Stimulated activated memory B cell treated with anti-CD40 and anti-IgM and Interleukin-4, amounts not matched to agents 10 μg/mL and 1 μg/mL and 100 μg/mL, for 72 hours (primary cell): ENCODE measurements around the gene THEMIS2.
"Not testable (repeated sequence)": the region's sequence is repeated elsewhere in the genome, so short reads cannot be mapped to it uniquely, and the experiment has no call there.

ENCODE experiments used
- ATAC-seq: fragments of 150-1000 bp; cut with Tn5 transposase; 2 replicates; pipeline ENCODE4 v1.10.0; 2021
- H3K27ac Mint-ChIP-seq: one replicate; pipeline ENCODE4 v1.8.0; 2022; ENCODE audit warnings: mild to moderate bottlenecking, mixed read lengths
- H3K27me3 Mint-ChIP-seq: one replicate; pipeline ENCODE4 v1.8.0; 2022; ENCODE audit warnings: mixed read lengths
- H3K36me3 Mint-ChIP-seq: one replicate; pipeline ENCODE4 v1.8.0; 2022; ENCODE audit warnings: mixed read lengths
- H3K4me1 Mint-ChIP-seq: one replicate; pipeline ENCODE4 v1.8.0; 2022; ENCODE audit warnings: mixed read lengths
- H3K4me3 Mint-ChIP-seq: one replicate; pipeline ENCODE4 v1.8.0; 2022; ENCODE audit warnings: mild to moderate bottlenecking, moderate library complexity, mixed read lengths
- H3K9me3 Mint-ChIP-seq: one replicate; pipeline ENCODE4 v1.8.0; 2022; ENCODE audit warnings: mixed read lengths

Gene THEMIS2

DNA sequence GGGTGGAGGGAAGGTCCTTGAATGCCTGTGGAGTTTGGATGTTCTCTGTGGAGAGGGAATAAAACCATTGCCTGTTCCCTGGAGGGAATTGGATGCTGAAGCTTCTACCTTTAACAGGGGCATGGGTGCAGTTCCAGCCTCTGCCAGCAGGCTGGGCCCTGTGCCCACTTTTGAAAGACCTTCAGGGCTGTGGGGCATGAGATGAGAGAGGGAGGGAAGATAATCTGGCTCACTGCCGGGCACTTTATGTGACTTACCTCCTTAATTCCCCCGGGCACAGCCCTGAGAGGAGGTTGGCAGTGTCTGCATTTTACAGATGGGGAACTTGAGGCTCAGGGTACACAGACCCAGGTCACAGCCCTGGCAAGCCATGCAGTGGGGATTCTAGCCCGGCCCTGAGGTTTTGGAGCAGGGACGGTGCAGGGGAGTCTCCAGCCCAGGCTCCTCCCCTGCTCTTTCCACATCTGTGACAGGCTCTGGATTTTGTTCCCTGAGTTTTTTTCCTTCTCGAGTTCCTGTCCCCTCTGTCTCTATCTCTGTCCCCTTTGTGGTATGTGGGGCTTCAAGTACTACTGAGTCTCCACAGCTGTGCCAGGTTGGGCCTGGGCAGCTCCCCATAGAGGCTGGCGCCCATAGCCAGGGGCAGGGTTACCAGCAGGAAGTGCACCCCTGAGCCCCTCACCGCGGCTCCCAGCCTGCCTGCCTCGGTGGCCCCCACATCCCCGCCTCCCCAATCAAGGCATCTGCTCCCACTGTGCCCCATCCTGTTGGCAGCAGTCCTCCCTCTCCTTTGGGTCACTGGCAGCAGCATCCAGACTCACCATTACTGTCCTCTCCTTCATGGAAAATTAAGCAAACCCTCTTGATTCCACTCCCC is 14.0 kb upstream of the THEMIS2 start:
- peak overlapping the region; percentile 73 for H3K27ac Mint-ChIP-seq
- no peaks in the 10 kb centered on the region for H3K27me3 Mint-ChIP-seq
- no peaks in the 10 kb centered on the region for H3K36me3 Mint-ChIP-seq
- ATAC-seq, result peak; percentile 89
- H3K4me3 Mint-ChIP-seq, result no peak overlapping the region
- H3K4me1 Mint-ChIP-seq, result peaks cover 39% of the 10 kb centered on the region
- H3K9me3 Mint-ChIP-seq, result no peaks in the 10 kb centered on the region

DNA sequence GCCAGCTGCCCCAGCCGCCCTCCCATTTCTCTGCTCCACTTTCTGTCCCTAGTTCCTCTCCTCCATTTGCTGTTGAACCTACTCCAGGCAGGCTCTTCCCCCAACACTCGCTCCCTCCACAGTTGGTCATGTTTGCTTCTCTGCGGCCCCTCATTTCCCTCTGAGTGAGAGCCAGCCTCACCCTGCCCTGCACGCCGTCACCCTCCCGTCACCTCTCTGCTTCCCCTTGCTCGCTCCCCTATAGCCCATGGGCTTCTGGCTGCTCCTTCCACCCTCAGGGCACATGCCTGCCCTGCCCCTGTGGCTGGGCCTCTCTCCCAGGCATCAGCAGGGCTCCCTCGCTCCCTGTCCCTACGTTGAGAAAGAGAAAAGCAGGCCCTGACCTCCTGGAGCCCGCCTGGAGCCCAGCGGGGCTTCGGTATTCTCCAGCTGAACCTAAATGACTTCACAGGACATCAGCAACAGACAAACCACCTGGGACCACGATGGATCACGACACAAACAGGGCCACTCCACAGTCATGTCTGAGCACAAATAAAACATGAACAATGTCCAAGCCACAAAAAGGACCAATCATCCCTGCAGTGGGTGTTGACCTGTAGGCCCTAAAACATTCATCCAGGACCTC is 13.3 kb upstream of the THEMIS2 start:
- Mint-ChIP-seq H3K27ac (peak overlapping the region; percentile 73), H3K4me3 (no peak overlapping the region), H3K27me3 (no peaks in the 10 kb centered on the region), H3K4me1 (peaks cover 46% of the 10 kb centered on the region), H3K9me3 (no peaks in the 10 kb centered on the region), H3K36me3 (no peaks in the 10 kb centered on the region)
- no peak for ATAC-seq

GRCh38 chr1:27861436-27861835 is 10.9 kb upstream of the THEMIS2 start:
- Mint-ChIP-seq H3K27me3 (no peaks in the 10 kb centered on the region), H3K27ac (peak overlapping the region; percentile 84), H3K9me3 (no peaks in the 10 kb centered on the region), H3K4me1 (peaks cover 68% of the 10 kb centered on the region), H3K36me3 (no peaks in the 10 kb centered on the region), H3K4me3 (no peak overlapping the region)
- ATAC-seq, result no peak

DNA sequence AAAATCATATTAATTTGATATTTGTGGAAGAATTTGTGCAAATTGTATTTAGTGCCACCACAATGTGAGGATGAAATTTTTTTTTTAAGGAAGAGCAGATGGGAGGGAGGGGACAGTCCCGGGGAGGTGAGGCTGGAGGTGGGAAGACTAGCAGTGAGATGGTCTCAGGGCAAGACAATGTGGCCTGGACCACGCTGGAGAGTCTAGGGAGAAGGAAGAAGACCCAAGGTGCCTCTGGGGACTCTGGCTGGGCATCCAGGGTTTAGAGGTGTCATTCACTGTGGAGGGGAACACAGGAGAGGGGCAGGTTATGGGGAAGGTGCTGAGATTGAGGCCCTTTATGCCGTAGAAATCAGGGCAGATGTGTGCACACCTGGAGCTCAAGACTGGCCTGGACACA is 10.3 kb upstream of the THEMIS2 start:
- no peak for ATAC-seq
- peak overlapping the region; percentile 84 for H3K27ac Mint-ChIP-seq
- H3K36me3 Mint-ChIP-seq, result no peaks in the 10 kb centered on the region
- no peaks in the 10 kb centered on the region for H3K27me3 Mint-ChIP-seq
- H3K4me1 Mint-ChIP-seq, result peaks cover 71% of the 10 kb centered on the region
- no peaks in the 10 kb centered on the region for H3K9me3 Mint-ChIP-seq
- H3K4me3 Mint-ChIP-seq, result no peak overlapping the region

DNA sequence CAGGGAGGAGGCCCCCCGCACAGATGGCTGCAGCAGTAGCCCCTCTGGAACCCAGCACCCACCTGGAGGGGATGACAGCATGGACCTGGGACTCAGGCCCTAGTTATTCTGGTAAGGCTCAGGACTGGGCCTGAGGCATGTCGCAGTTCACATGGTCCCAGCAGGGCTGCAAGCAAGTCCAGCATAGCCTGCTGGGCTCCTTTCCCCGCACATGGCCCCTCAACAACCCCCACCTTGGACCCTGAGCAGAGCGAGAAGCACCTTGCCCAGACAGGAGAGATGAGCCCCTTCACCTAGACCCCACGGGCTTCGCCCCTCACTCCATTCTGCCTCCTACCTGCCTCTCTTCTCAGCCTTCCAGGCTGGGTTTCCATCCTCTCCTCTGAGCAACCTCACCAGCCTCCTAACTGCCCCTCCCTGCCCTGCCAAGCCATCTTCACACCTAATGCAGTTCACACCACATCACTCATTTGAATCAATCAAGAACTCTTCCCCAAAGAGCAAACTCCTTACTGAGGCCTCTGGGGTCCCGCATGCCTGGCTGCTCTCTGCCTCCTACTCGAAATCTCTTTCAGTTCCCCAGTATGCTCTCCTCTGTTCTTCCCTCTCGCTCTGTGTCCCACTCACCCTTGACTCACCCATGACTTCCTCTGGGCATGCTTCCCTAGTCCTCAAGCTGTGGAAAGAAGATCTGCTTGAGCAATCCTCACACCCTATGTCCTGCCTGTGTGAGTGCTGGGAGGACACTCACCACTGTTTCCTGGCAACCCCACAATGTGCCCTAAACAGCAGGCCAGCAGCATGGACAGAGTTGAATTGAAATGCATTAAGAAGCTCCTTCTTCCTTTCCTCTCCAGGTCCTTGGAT is 9.4 kb upstream of the THEMIS2 start:
- peak overlapping the region; percentile 84 for H3K27ac Mint-ChIP-seq
- no peaks in the 10 kb centered on the region for H3K9me3 Mint-ChIP-seq
- no peaks in the 10 kb centered on the region for H3K36me3 Mint-ChIP-seq
- H3K27me3 Mint-ChIP-seq, result no peaks in the 10 kb centered on the region
- ATAC-seq, result peak; percentile 89
- peaks cover 71% of the 10 kb centered on the region for H3K4me1 Mint-ChIP-seq
- peak overlapping the region; percentile 11 for H3K4me3 Mint-ChIP-seq

DNA sequence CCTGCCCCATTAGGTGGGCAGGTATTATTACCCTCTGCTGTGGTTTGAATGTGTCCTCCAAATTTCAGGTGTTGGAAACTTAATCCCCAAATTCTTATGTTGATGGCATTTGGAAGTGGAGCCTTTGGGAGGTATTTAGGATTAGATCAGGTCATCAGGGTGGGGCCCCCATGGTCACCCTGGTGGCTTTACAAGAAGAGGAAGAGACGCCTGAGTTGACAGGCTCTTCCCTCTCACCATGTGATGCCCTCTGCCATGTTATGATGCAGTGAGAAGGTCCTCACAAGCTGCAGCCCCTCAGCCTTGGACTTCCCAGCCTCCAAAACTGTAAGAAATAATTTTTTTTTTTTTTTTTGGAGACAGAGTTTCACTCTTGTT is 8.8 kb upstream of the THEMIS2 start:
- ATAC-seq, result peak; percentile 58
- H3K4me1 Mint-ChIP-seq, result peaks cover 66% of the 10 kb centered on the region
- H3K36me3 Mint-ChIP-seq, result no peaks in the 10 kb centered on the region
- no peaks in the 10 kb centered on the region for H3K9me3 Mint-ChIP-seq
- H3K4me3 Mint-ChIP-seq, result no peak overlapping the region
- peak overlapping the region; percentile 84 for H3K27ac Mint-ChIP-seq
- no peaks in the 10 kb centered on the region for H3K27me3 Mint-ChIP-seq

- peak; percentile 42 for ATAC-seq
- Mint-ChIP-seq H3K9me3 (no peaks in the 10 kb centered on the region), H3K27me3 (no peaks in the 10 kb centered on the region), H3K27ac (peak overlapping the region; percentile 84), H3K36me3 (no peaks in the 10 kb centered on the region), H3K4me3 (no peak overlapping the region), H3K4me1 (peaks cover 66% of the 10 kb centered on the region)
These were observed 8.0 kb upstream of the THEMIS2 start for GRCh38 chr1:27864264-27864895.

GRCh38 chr1:27865821-27866220 is 6.5 kb upstream of the THEMIS2 start:
- H3K27me3 Mint-ChIP-seq, result no peaks in the 10 kb centered on the region
- H3K4me3 Mint-ChIP-seq, result no peak overlapping the region
- ATAC-seq, result no peak
- H3K27ac Mint-ChIP-seq, result peak overlapping the region; percentile 84
- no peaks in the 10 kb centered on the region for H3K36me3 Mint-ChIP-seq
- peaks cover 72% of the 10 kb centered on the region for H3K4me1 Mint-ChIP-seq
- H3K9me3 Mint-ChIP-seq, result no peaks in the 10 kb centered on the region

- Mint-ChIP-seq H3K27me3 (no peaks in the 10 kb centered on the region), H3K4me3 (no peak overlapping the region), H3K36me3 (peaks cover 6% of the 10 kb centered on the region), H3K9me3 (no peaks in the 10 kb centered on the region), H3K4me1 (peaks cover 65% of the 10 kb centered on the region), H3K27ac (peak overlapping the region; percentile 87)
- no peak for ATAC-seq
These were observed 3.8 kb upstream of the THEMIS2 start for GRCh38 chr1:27868556-27868931.

GRCh38 chr1:27868932-27869718 is 3.2 kb upstream of the THEMIS2 start:
- peaks cover 63% of the 10 kb centered on the region for H3K4me1 Mint-ChIP-seq
- H3K27ac Mint-ChIP-seq, result peak overlapping the region; percentile 87
- H3K36me3 Mint-ChIP-seq, result peaks cover 6% of the 10 kb centered on the region
- no peaks in the 10 kb centered on the region for H3K27me3 Mint-ChIP-seq
- H3K9me3 Mint-ChIP-seq, result no peaks in the 10 kb centered on the region
- H3K4me3 Mint-ChIP-seq, result peak overlapping the region; percentile 39
- peak; percentile 66 for ATAC-seq

DNA sequence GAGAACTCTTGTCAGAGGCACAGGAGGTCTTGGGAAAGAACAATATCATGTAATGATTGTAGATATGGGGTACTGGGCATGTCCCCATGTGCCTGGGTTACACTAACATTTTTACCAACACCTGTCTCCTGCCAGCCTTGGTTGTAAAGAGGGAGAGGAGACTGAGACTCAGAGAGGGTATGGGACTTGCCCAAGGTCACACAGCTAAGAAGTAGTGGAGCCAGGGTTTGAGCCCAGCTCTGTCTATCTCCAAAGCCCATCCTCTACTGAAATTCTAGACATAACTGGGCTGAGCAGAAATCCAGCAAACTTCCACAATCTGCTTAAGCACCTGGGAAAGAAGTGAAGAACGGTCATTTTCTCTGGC is 2.6 kb upstream of the THEMIS2 start:
- H3K9me3 Mint-ChIP-seq, result no peaks in the 10 kb centered on the region
- H3K27me3 Mint-ChIP-seq, result no peaks in the 10 kb centered on the region
- peak overlapping the region; percentile 87 for H3K27ac Mint-ChIP-seq
- peaks cover 61% of the 10 kb centered on the region for H3K4me1 Mint-ChIP-seq
- H3K4me3 Mint-ChIP-seq, result peak overlapping the region; percentile 39
- no peak for ATAC-seq
- peaks cover 6% of the 10 kb centered on the region for H3K36me3 Mint-ChIP-seq

DNA sequence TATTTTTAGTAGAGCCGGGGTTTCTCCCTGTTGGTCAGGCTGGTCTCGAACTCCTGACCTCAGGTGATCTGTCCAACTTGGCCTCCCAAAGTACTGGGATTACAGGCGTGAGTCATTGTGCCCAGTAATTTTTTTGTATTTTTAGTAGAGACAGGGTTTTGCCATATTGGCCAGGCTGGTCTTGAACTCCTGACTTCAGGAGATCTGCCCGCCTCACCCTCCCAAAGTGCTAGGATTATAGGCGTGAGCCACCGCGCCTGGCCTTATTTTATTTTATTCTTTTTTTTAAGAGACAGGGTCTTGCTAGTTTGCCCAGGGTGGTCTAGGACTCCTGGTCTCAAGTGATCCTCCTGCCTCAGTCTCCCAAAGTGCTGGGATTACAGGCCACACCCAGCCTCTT is 1.3 kb upstream of the THEMIS2 start:
- Mint-ChIP-seq H3K36me3 (peaks cover 17% of the 10 kb centered on the region), H3K4me1 (peaks cover 61% of the 10 kb centered on the region)
- H3K9me3 Mint-ChIP-seq, H3K27ac Mint-ChIP-seq, H3K4me3 Mint-ChIP-seq, ATAC-seq, H3K27me3 Mint-ChIP-seq: not testable (repeated sequence)

DNA sequence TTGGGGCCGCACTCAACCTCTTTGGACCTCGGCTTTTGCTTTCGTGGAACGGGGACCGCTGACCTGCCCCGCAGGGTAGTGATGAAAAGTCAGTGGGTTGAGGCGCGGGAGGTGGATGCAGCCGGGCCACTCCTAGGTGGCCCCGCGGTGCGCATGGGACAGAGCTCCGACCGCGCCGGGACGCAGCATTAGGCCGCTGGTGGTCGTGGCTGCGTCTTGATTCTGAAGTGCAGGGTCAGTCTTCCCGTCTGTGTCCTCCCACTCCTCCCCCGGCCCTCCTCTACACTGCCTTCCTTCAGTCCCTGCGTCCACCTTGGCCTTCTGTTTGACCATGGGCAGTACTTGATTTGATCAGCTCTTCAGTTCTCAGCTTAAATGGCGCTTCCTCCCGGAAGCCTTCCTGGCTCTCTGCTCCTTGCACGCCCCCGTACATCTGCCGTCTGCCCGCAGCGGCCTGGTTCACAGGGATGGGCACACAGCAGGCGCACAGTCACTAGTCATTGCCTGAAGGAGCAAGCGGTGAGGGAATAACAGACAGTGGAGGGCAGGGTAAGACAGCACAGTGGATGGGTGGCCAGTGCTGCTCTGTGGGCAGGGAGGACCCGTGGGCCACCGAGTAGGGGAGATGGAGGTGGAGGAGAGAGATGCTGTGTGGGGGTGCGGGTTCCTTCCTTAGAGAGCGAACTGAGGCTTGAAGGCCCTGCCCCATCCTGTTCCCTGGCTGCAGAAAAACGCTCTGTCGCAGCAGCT is 633 bp downstream of the THEMIS2 start:
- H3K27ac Mint-ChIP-seq, result peak overlapping the region; percentile 93
- H3K9me3 Mint-ChIP-seq, result no peaks in the 10 kb centered on the region
- peaks cover 36% of the 10 kb centered on the region for H3K36me3 Mint-ChIP-seq
- no peaks in the 10 kb centered on the region for H3K27me3 Mint-ChIP-seq
- H3K4me1 Mint-ChIP-seq, result peaks cover 69% of the 10 kb centered on the region
- H3K4me3 Mint-ChIP-seq, result peak overlapping the region; percentile 98
- peak; percentile 22 for ATAC-seq
